ENCODE data around the gene ZNF385C. TPM values are rescaled to one million over a fixed set of nuclear protein-coding genes. Genes with fewer than 3 reads are reported as not detected.

Gene ZNF385C
- total and polyA plus RNA-seq, 2 of the 13 experiments (the other 11 are each of a cell fraction or from before 2014, with no cell fraction given) = 2.3 to 6.1 TPM

- FAIRE-seq (no peak), DNase-seq (ENCODE audit: low spot score) (no peak), ATAC-seq (no peak)
- no peaks in the 10 kb centered on the region for H3K9me3 ChIP-seq (ENCODE audit: low read length)
- no peak overlapping the region for H3K27ac ChIP-seq (ENCODE audit: extremely low read length, insufficient read depth, low read length)
- H3K79me2 ChIP-seq (ENCODE audit: insufficient read depth, low read length) = no peaks in the 10 kb centered on the region
- no peak overlapping the region for H3K4me3 ChIP-seq (replicated peaks in 1 of 3; ENCODE audit: insufficient read depth in 1 of 3, low read depth in 2 of 3, low read length in 3 of 3)
- WGBS (ENCODE audit: low lambda C conversion rate) = 85% methylated on average over 12 of the region's 12 CpGs
- H2AFZ ChIP-seq (ENCODE audit: low read length) = no peak overlapping the region
- H3K36me3 ChIP-seq (replicated peaks in 1 of 2; ENCODE audit: control insufficient read depth in 1 of 2, insufficient read depth in 2 of 2, low read length in 2 of 2) = no peaks in the 10 kb centered on the region
- TF ChIP-seq KDM4B (CRISPR knock-in tag; IDR thresholded peaks at IDR 0.05) (no peak), ZKSCAN1 (IDR thresholded peaks at IDR 0.05; ENCODE audit: low read length) (peak; percentile 56; the same call in 1 of the 2 replicates), HES4 (CRISPR knock-in tag; IDR thresholded peaks at IDR 0.05; ENCODE audit: borderline replicate concordance) (no peak)
- no TSS peak for BruUV-seq (replicated peaks)
- POLR2A ChIA-PET = no interaction called here
- H3K9ac ChIP-seq (ENCODE audit: insufficient read depth, low read depth, low read length) = no peak overlapping the region
- no peak overlapping the region for H3K4me2 ChIP-seq (ENCODE audit: low read depth, low read length)
- peaks cover 31% of the 10 kb centered on the region for H3K4me1 ChIP-seq (ENCODE audit: insufficient read depth, low read length)
- no peaks in the 10 kb centered on the region for H3K27me3 ChIP-seq (ENCODE audit: control insufficient read depth in 1 of 2, insufficient read depth in 2 of 2, low read length in 2 of 2)
- no peaks in the 10 kb centered on the region for H4K20me1 ChIP-seq (ENCODE audit: insufficient read depth, low read length)
- intact Hi-C loops (cut with micrococcal nuclease; ENCODE audit: unreplicated experiment) (no loop called here), in situ Hi-C loops (cut with HindIII; ENCODE audit: extremely low pct_ligation_motif_present, low pct_unique_long_range_greater_than_20kb) (no loop called here)
- CTCF ChIA-PET (ENCODE audit: low intra/inter-chr PET ratio, low total read pairs) = no interaction called here
Measured at GRCh38 chr17:42047343-42047742, 50.9 kb downstream of the ZNF385C start.

GRCh38 chr17:42045719-42046118, 52.6 kb downstream of the ZNF385C start:
- H3K9me3 ChIP-seq (ENCODE audit: low read length) = no peaks in the 10 kb centered on the region
- FAIRE-seq (no peak), DNase-seq (ENCODE audit: low spot score) (no peak), ATAC-seq (no peak)
- peaks cover 15% of the 10 kb centered on the region for H3K4me1 ChIP-seq (ENCODE audit: insufficient read depth, low read length)
- no peak overlapping the region for H3K4me2 ChIP-seq (ENCODE audit: low read depth, low read length)
- BruUV-seq (replicated peaks) = no TSS peak
- no peaks in the 10 kb centered on the region for H3K27me3 ChIP-seq (ENCODE audit: control insufficient read depth in 1 of 2, insufficient read depth in 2 of 2, low read length in 2 of 2)
- no peak overlapping the region for H3K4me3 ChIP-seq (replicated peaks in 1 of 3; ENCODE audit: insufficient read depth in 1 of 3, low read depth in 2 of 3, low read length in 3 of 3)
- H2AFZ ChIP-seq (ENCODE audit: low read length) = no peak overlapping the region
- H3K36me3 ChIP-seq (replicated peaks in 1 of 2; ENCODE audit: control insufficient read depth in 1 of 2, insufficient read depth in 2 of 2, low read length in 2 of 2) = no peaks in the 10 kb centered on the region
- POLR2A ChIA-PET = interaction anchor here (1.2 to 1.4 kb wide), 2 partner anchors 17 to 28 kb away, joined by 3 to 4 read pairs; partner anchors contain the start of gene DNAJC7
- no peaks in the 10 kb centered on the region for H4K20me1 ChIP-seq (ENCODE audit: insufficient read depth, low read length)
- no peak overlapping the region for H3K27ac ChIP-seq (ENCODE audit: extremely low read length, insufficient read depth, low read length)
- in situ Hi-C loops (cut with HindIII; ENCODE audit: extremely low pct_ligation_motif_present, low pct_unique_long_range_greater_than_20kb) = no loop called here
- WGBS (ENCODE audit: low lambda C conversion rate) = 66% methylated on average over 1 of the region's 1 CpG
- intact Hi-C loops (cut with micrococcal nuclease; ENCODE audit: unreplicated experiment) = no loop called here
- CTCF ChIA-PET (ENCODE audit: low intra/inter-chr PET ratio, low total read pairs) = no interaction called here
- H3K79me2 ChIP-seq (ENCODE audit: insufficient read depth, low read length) = no peaks in the 10 kb centered on the region
- H3K9ac ChIP-seq (ENCODE audit: insufficient read depth, low read depth, low read length) = no peak overlapping the region
- no peak for TF ChIP-seq ZZZ3 (CRISPR knock-in tag; IDR thresholded peaks at IDR 0.05; ENCODE audit: borderline replicate concordance)
- no peak for TF ChIP-seq KMT2B (CRISPR knock-in tag; IDR thresholded peaks at IDR 0.05)
- no peak for TF ChIP-seq SIN3B (IDR thresholded peaks at IDR 0.05; ENCODE audit: low read length)
- no peak for TF ChIP-seq ZNF646 (CRISPR knock-in tag; IDR thresholded peaks at IDR 0.05)
- no peak for TF ChIP-seq ZNF280D (CRISPR knock-in tag; IDR thresholded peaks at IDR 0.05)
- TF ChIP-seq ZMAT5 (CRISPR knock-in tag; IDR thresholded peaks at IDR 0.05; ENCODE audit: borderline replicate concordance, low read depth) = no peak
